GM23338 (cell line): ENCODE results near the gene NDST1. TPM values are rescaled to one million over a fixed set of nuclear protein-coding genes. Genes with fewer than 3 reads are reported as not detected.

Experiments used
- ATAC-seq: fragments of 200-7000 bp; cut with Tn5 transposase; 3 replicates; pipeline ENCODE4 v1.9.1; 2020
- DNase-seq: peaks from one replicate; pipeline ENCODE4 v3.0.0-alpha.2; 2015; ENCODE audit warnings: low spot score
- H2AFZ ChIP-seq: fragments of 200-600 bp; sonication (generic); 2 replicates; pipeline ENCODE4 v1.8.0; 2016; ENCODE audit warnings: antibody characterized with exemption, mild to moderate bottlenecking, moderate library complexity
- H3F3A ChIP-seq: fragments of 200-600 bp; sonication (generic); replicated peaks from 2 replicates; pipeline ENCODE4 v1.8.0; 2017; ENCODE audit warnings: antibody characterized with exemption, mixed run types, low read depth
- H3K27ac ChIP-seq: fragments of 200-600 bp; sonication (generic); 2 replicates; pipeline ENCODE4 v1.6.1; 2016; ENCODE audit warnings: low read depth
- H3K27me3 ChIP-seq: fragments of 200-600 bp; sonication (generic); 2 replicates; pipeline ENCODE4 v1.8.0; 2016; ENCODE audit warnings: mild to moderate bottlenecking, mixed run types, moderate library complexity; ENCODE audit not compliant: insufficient read depth
- H3K36me3 ChIP-seq: fragments of 200-600 bp; sonication (generic); 2 replicates; pipeline ENCODE4 v1.8.0; 2016; ENCODE audit warnings: mild to moderate bottlenecking; ENCODE audit not compliant: insufficient read depth
- H3K4me1 ChIP-seq: fragments of 200-600 bp; sonication (generic); 2 replicates; pipeline ENCODE4 v1.8.0; 2016; ENCODE audit warnings: mild to moderate bottlenecking, moderate library complexity; ENCODE audit not compliant: insufficient read depth
- H3K4me2 ChIP-seq: fragments of 200-600 bp; sonication (generic); 2 replicates; pipeline ENCODE4 v1.7.1; 2017; ENCODE audit warnings: mixed run types
- H3K4me3 ChIP-seq: fragments of 200-600 bp; sonication (generic); 2 replicates; pipeline ENCODE4 v1.6.1; 2016; ENCODE audit warnings: mixed run types
- H3K79me2 ChIP-seq: fragments of 200-600 bp; sonication (generic); replicated peaks from 2 replicates; pipeline ENCODE4 v1.8.0; 2017; ENCODE audit warnings: mild to moderate bottlenecking; ENCODE audit not compliant: insufficient read depth
- H3K9me2 ChIP-seq: fragments of 200-600 bp; sonication (generic); 2 replicates; pipeline ENCODE4 v1.8.0; 2017; ENCODE audit not compliant: insufficient read depth
- H4K20me1 ChIP-seq: fragments of 200-600 bp; sonication (generic); replicated peaks from 2 replicates; pipeline ENCODE4 v1.8.0; 2017; ENCODE audit warnings: mild to moderate bottlenecking; ENCODE audit not compliant: insufficient read depth
- H3K27ac Mint-ChIP-seq: 2 replicates; pipeline ENCODE4 v1.8.0; 2020; ENCODE audit warnings: inconsistent platforms, mild to moderate bottlenecking, moderate library complexity, mixed read lengths
- H3K27me3 Mint-ChIP-seq: 3 replicates; pipeline ENCODE4 v1.8.0; 2022; ENCODE audit warnings: low read depth, mild to moderate bottlenecking, moderate library complexity, mixed read lengths, inconsistent platforms; ENCODE audit not compliant: insufficient read depth, poor library complexity
- H3K36me3 Mint-ChIP-seq: 3 replicates; pipeline ENCODE4 v1.8.0; 2021; ENCODE audit warnings: low read depth, mild to moderate bottlenecking, inconsistent platforms, moderate library complexity, mixed read lengths
- H3K4me1 Mint-ChIP-seq: 3 replicates; pipeline ENCODE4 v1.8.0; 2020; ENCODE audit warnings: mild to moderate bottlenecking, inconsistent platforms, mixed read lengths
- H3K4me3 Mint-ChIP-seq: 3 replicates; pipeline ENCODE4 v1.8.0; 2021; ENCODE audit warnings: moderate library complexity, mild to moderate bottlenecking, inconsistent platforms, mixed read lengths
- H3K9me3 Mint-ChIP-seq: 3 replicates; pipeline ENCODE4 v1.8.0; 2020; ENCODE audit warnings: moderate library complexity, mild to moderate bottlenecking, inconsistent platforms, mixed read lengths
- CREB1 ChIP-seq: fragments of 250-450 bp; sonication (Bioruptor Pico); IDR thresholded peaks from 2 replicates; pipeline ENCODE4 v1.5.0; 2020; ENCODE audit warnings: low read depth, mild to moderate bottlenecking, moderate library complexity
- EZH2 ChIP-seq: fragments of 200-600 bp; sonication (generic); IDR thresholded peaks from one replicate; pipeline ENCODE4 v1.8.0; 2017; ENCODE audit warnings: antibody characterized with exemption, mild to moderate bottlenecking, low read depth; ENCODE audit not compliant: unreplicated experiment
- EZH2phosphoT487 ChIP-seq: fragments of 200-600 bp; sonication (generic); IDR thresholded peaks from one replicate; pipeline ENCODE4 v1.8.1; 2018; ENCODE audit warnings: antibody characterized with exemption; ENCODE audit not compliant: unreplicated experiment
- JUNB ChIP-seq: IDR thresholded peaks from one replicate; pipeline ENCODE4 v1.6.1; 2016; ENCODE audit warnings: antibody characterized with exemption; ENCODE audit not compliant: unreplicated experiment
- NANOG ChIP-seq: IDR thresholded peaks from 2 replicates; pipeline ENCODE4 v1.6.1; 2016; ENCODE audit warnings: antibody characterized with exemption, borderline replicate concordance
- POLR2AphosphoS5 ChIP-seq: IDR thresholded peaks from 2 replicates; pipeline ENCODE4 v1.6.1; 2016; ENCODE audit warnings: antibody characterized with exemption, low read depth
- STAT1 ChIP-seq: IDR thresholded peaks from one replicate; pipeline ENCODE4 v1.6.1; 2016; ENCODE audit warnings: antibody characterized with exemption; ENCODE audit not compliant: unreplicated experiment
- ZNF114 ChIP-seq: fragments of 250-450 bp; sonication (Bioruptor Pico); IDR thresholded peaks from 2 replicates; pipeline ENCODE4 v1.5.0; 2020; ENCODE audit warnings: mild to moderate bottlenecking, moderate library complexity
- ZNF331 ChIP-seq: fragments of 250-450 bp; sonication (Bioruptor Pico); IDR thresholded peaks from 2 replicates; pipeline ENCODE4 v1.5.0; 2020; ENCODE audit warnings: low read depth, mild to moderate bottlenecking, moderate library complexity
- polyA plus RNA-seq: library from polyadenylated mRNA; unstranded; fragments of >200 nt; fragmentation: Nextera tagmentation; extraction: Ambion mirVana; gene quantifications from 2 replicates; pipeline ENCODE4 v1.2.1, GENCODE V29; 2016
- total RNA-seq: library from RNA; depleted of rRNA; stranded (reverse); fragments of >200 nt; shearing (Covaris generic); gene quantifications from 2 replicates; pipeline ENCODE4 v1.2.3, GENCODE V29; 2014
- TF ChIP-seq, protein P1 (sequence below): IDR thresholded peaks from 2 replicates; pipeline ENCODE4 v1.6.1; 2016; ENCODE audit warnings: antibody characterized with exemption
- TF ChIP-seq, protein P2 (sequence below): IDR thresholded peaks from one replicate; pipeline ENCODE4 v1.6.1; 2018; ENCODE audit warnings: antibody characterized with exemption; ENCODE audit not compliant: unreplicated experiment
- TF ChIP-seq, protein P3 (sequence below), 2 experiments: fragments of 200-600 bp in 1 of 2; sonication (generic) in 1 of 2; conservative IDR thresholded peaks; 2 replicates each; pipeline versions ENCODE4 v1.5.1 to v1.6.1; 2016 to 2017; ENCODE audit warnings: antibody characterized with exemption in 2 of 2, low read depth in 2 of 2, mild to moderate bottlenecking in 2 of 2, moderate library complexity in 1 of 2

The NDST1 gene
- total and polyA plus RNA-seq, 2 experiments from 2014 or later, result 7.3 to 85.0 TPM

DNA sequence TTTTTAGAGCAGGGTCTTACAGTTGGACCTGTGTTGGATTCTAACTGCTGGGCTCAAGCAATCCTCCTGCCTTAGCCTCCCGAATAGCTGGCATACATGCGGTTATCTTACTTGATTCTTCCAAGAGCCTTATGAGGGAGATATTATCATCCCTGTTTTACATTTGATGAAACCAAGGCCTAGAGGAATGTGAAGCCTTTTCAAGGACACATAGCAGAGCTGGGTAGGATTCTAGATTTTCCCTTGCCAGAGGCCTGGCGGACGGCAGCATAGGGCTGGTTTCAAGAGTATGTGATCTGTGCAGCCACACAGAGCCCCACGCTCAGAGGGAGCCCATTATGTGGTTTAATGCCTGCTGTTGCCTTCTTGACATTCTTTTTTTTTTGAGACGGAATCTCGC lies 24.2 kb downstream of the NDST1 start:
- H3K27ac ChIP-seq, result no peak overlapping the region
- H3K27me3 ChIP-seq, result no peaks in the 10 kb centered on the region
- H3K9me2 ChIP-seq, result no peaks in the 10 kb centered on the region
- no peak overlapping the region for H3K27ac Mint-ChIP-seq
- H3K79me2 ChIP-seq, result peaks cover 7% of the 10 kb centered on the region
- H3F3A ChIP-seq, result no peaks in the 10 kb centered on the region
- ATAC-seq (no peak), DNase-seq (no peak)
- H3K36me3 Mint-ChIP-seq, result peaks cover 56% of the 10 kb centered on the region
- H3K4me1 ChIP-seq, result peaks cover 12% of the 10 kb centered on the region
- H3K27me3 Mint-ChIP-seq, result peaks cover 2% of the 10 kb centered on the region
- no peak overlapping the region for H3K4me2 ChIP-seq
- peaks cover 11% of the 10 kb centered on the region for H3K36me3 ChIP-seq
- no peak overlapping the region for H2AFZ ChIP-seq
- no peak overlapping the region for H3K4me3 ChIP-seq
- H3K9me3 Mint-ChIP-seq, result no peaks in the 10 kb centered on the region
- peaks cover 21% of the 10 kb centered on the region for H3K4me1 Mint-ChIP-seq
- H4K20me1 ChIP-seq, result peaks cover 20% of the 10 kb centered on the region; the same call in 1 of the 2 replicates
- no peak overlapping the region for H3K4me3 Mint-ChIP-seq
- TF ChIP-seq, protein P1, sequence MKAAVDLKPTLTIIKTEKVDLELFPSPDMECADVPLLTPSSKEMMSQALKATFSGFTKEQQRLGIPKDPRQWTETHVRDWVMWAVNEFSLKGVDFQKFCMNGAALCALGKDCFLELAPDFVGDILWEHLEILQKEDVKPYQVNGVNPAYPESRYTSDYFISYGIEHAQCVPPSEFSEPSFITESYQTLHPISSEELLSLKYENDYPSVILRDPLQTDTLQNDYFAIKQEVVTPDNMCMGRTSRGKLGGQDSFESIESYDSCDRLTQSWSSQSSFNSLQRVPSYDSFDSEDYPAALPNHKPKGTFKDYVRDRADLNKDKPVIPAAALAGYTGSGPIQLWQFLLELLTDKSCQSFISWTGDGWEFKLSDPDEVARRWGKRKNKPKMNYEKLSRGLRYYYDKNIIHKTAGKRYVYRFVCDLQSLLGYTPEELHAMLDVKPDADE, result no peak
- TF ChIP-seq JUNB (no peak), STAT1 (no peak), NANOG (no peak), EZH2 (no peak)
- TF ChIP-seq, protein P2, sequence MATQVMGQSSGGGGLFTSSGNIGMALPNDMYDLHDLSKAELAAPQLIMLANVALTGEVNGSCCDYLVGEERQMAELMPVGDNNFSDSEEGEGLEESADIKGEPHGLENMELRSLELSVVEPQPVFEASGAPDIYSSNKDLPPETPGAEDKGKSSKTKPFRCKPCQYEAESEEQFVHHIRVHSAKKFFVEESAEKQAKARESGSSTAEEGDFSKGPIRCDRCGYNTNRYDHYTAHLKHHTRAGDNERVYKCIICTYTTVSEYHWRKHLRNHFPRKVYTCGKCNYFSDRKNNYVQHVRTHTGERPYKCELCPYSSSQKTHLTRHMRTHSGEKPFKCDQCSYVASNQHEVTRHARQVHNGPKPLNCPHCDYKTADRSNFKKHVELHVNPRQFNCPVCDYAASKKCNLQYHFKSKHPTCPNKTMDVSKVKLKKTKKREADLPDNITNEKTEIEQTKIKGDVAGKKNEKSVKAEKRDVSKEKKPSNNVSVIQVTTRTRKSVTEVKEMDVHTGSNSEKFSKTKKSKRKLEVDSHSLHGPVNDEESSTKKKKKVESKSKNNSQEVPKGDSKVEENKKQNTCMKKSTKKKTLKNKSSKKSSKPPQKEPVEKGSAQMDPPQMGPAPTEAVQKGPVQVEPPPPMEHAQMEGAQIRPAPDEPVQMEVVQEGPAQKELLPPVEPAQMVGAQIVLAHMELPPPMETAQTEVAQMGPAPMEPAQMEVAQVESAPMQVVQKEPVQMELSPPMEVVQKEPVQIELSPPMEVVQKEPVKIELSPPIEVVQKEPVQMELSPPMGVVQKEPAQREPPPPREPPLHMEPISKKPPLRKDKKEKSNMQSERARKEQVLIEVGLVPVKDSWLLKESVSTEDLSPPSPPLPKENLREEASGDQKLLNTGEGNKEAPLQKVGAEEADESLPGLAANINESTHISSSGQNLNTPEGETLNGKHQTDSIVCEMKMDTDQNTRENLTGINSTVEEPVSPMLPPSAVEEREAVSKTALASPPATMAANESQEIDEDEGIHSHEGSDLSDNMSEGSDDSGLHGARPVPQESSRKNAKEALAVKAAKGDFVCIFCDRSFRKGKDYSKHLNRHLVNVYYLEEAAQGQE, result no peak

DNA sequence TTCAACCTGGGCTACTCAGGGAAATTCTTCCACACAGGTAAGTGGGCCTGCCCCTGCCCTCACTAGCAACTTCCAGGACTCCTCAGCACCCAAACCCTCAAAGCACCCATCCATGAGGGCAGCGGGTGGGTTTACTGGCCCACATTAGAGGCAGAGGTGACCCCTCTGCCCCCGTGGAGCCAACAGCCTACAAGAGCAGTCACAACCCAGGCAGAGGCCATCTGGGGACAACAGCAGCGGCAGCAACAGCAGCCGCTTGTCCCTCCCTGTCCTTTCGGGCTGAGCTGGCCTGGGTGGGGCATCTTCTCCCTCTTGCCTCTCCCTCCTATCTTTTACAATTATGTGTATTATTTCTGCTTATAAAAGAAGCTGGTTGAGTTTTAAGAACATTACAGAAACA lies 25.1 kb downstream of the NDST1 start:
- H3K9me3 Mint-ChIP-seq, result peaks cover 3% of the 10 kb centered on the region; the same call in 1 of the 3 replicates
- no peaks in the 10 kb centered on the region for H3K9me2 ChIP-seq
- peaks cover 57% of the 10 kb centered on the region for H3K36me3 Mint-ChIP-seq
- H3K4me1 Mint-ChIP-seq, result peaks cover 30% of the 10 kb centered on the region
- peaks cover 2% of the 10 kb centered on the region for H3K27me3 Mint-ChIP-seq
- DNase-seq (no peak), ATAC-seq (no peak)
- H3K4me2 ChIP-seq, result no peak overlapping the region
- H3K27ac ChIP-seq, result no peak overlapping the region
- peaks cover 12% of the 10 kb centered on the region for H3K4me1 ChIP-seq
- peaks cover 16% of the 10 kb centered on the region for H3K36me3 ChIP-seq
- no peak overlapping the region for H3K4me3 ChIP-seq
- 0 out of 2 replicates have a peak, but pooled peaks cover 17% of the 10 kb centered on the region for H4K20me1 ChIP-seq
- H3K79me2 ChIP-seq, result peaks cover 3% of the 10 kb centered on the region; the same call in 1 of the 2 replicates
- H3K27ac Mint-ChIP-seq, result no peak overlapping the region
- 0 out of 2 replicates have a peak, but pooled peaks cover 3% of the 10 kb centered on the region for H3F3A ChIP-seq
- H3K27me3 ChIP-seq, result no peaks in the 10 kb centered on the region
- H3K4me3 Mint-ChIP-seq, result no peak overlapping the region
- H2AFZ ChIP-seq, result no peak overlapping the region
- TF ChIP-seq STAT1, result no peak
- TF ChIP-seq JUNB, result no peak
- TF ChIP-seq ZNF114 (CRISPR knock-in tag), result no peak
- no peak for TF ChIP-seq ZNF331
- TF ChIP-seq, protein P3, sequence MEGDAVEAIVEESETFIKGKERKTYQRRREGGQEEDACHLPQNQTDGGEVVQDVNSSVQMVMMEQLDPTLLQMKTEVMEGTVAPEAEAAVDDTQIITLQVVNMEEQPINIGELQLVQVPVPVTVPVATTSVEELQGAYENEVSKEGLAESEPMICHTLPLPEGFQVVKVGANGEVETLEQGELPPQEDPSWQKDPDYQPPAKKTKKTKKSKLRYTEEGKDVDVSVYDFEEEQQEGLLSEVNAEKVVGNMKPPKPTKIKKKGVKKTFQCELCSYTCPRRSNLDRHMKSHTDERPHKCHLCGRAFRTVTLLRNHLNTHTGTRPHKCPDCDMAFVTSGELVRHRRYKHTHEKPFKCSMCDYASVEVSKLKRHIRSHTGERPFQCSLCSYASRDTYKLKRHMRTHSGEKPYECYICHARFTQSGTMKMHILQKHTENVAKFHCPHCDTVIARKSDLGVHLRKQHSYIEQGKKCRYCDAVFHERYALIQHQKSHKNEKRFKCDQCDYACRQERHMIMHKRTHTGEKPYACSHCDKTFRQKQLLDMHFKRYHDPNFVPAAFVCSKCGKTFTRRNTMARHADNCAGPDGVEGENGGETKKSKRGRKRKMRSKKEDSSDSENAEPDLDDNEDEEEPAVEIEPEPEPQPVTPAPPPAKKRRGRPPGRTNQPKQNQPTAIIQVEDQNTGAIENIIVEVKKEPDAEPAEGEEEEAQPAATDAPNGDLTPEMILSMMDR (conservative IDR thresholded peaks at IDR 0.05; ENCODE audit: low read depth in 2 of 2), result no peak
- TF ChIP-seq EZH2phosphoT487, result no peak
- TF ChIP-seq, protein P1, result no peak
- no peak for TF ChIP-seq CREB1
- TF ChIP-seq POLR2AphosphoS5, result no peak
